ENCODE data around the gene SCAF11.

SCAF11 gene

DNA sequence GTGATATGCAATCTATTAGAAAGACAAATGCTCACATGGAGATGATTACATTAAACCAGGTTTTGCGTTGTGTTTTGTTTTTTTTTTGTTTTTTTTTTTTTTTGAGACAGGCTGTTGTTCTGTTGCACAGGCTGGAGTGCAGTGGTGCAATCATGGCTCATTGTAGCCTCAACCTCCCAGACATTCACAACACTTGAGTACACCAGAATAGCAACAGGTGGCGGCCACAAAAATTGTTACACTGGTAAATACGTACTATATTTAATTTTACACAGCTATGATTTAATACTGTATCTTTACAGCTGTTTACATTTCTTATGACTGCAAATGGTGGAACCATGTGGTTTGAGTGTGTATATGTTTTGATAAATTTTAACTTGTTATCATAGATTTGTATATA, 60.0 kb downstream of the SCAF11 start:
- Histone ChIP-seq H3K36me3 (ENCODE audit: control insufficient read depth in 4 of 4, insufficient read depth in 4 of 4, low read length in 3 of 4) (peaks cover 33 to 70% (median 51%) of the 10 kb centered on the region in 4 experiments), H3K9me3 (ENCODE audit: control extremely low read depth in 1 of 5, control insufficient read depth in 4 of 5, insufficient read depth in 2 of 5, low read depth in 1 of 5, low read length in 4 of 5) (no peaks in the 10 kb centered on the region), H3K27ac (ENCODE audit: insufficient read depth in 1 of 2, low read depth in 1 of 2, low read length in 2 of 2, poor library complexity in 1 of 2, severe bottlenecking in 2 of 2) (no peak overlapping the region), H3K27me3 (replicated peaks in 2 of 5; ENCODE audit: control insufficient read depth in 4 of 5, insufficient read depth in 5 of 5, low read length in 4 of 5) (no peaks in the 10 kb centered on the region), H3K4me3 (ENCODE audit: control insufficient read depth in 1 of 7, extremely low read depth in 1 of 7, insufficient read depth in 4 of 7, low read depth in 2 of 7, low read length in 6 of 7) (no peak overlapping the region), H3K4me1 (ENCODE audit: control extremely low read depth in 1 of 4, control insufficient read depth in 4 of 4, insufficient read depth in 4 of 4, low read length in 3 of 4) (no peaks in the 10 kb centered on the region)
- no CpG with 5 or more reads among the region's 3 CpGs for WGBS (ENCODE audit: insufficient coverage)
- ChIA-PET POLR2A (no interaction called here), CTCF (interaction anchor here (1.0 kb wide), 1 partner anchor 22 kb away, joined by 3 read pairs; no protein-coding TSS in a partner anchor)
- DNase-seq: no peak

DNA sequence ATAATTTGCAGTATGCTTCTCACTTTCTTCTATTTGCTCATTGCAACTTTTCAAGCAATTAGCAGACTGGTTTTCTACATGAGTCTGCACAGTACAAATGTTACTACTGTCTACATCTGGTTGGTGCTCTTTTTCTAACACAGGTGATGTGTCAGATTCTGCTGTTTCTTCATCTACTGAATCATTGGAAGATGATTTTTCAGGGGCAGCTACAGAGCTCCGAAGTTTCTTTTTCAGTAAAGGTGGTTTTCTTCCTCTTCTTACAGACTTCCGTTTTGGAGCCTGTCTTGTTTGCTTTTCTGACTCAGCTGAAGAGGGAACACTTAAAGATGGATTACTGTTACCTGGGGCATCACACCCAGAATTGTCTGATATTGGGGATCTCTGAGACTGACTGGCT, 62.1 kb downstream of the SCAF11 start:
- H3K27me3 ChIP-seq (replicated peaks in 2 of 5; ENCODE audit: control insufficient read depth in 4 of 5, insufficient read depth in 5 of 5, low read length in 4 of 5): no peaks in the 10 kb centered on the region
- WGBS (ENCODE audit: insufficient coverage): 80% methylated on average over 2 of the region's 2 CpGs
- no peaks in the 10 kb centered on the region for H3K9me3 ChIP-seq (ENCODE audit: control extremely low read depth in 1 of 5, control insufficient read depth in 4 of 5, insufficient read depth in 2 of 5, low read depth in 1 of 5, low read length in 4 of 5)
- ChIA-PET CTCF (interaction anchor here (0.6 kb wide), 1 partner anchor 9 kb away, joined by 3 read pairs; no protein-coding TSS in a partner anchor), POLR2A (interaction anchor here (0.6 kb wide), 1 partner anchor 310 kb away, joined by 5 read pairs; no protein-coding TSS in a partner anchor)
- no peak overlapping the region for H3K4me3 ChIP-seq (ENCODE audit: control insufficient read depth in 1 of 7, extremely low read depth in 1 of 7, insufficient read depth in 4 of 7, low read depth in 2 of 7, low read length in 6 of 7)
- H3K4me1 ChIP-seq (ENCODE audit: control extremely low read depth in 1 of 4, control insufficient read depth in 4 of 4, insufficient read depth in 4 of 4, low read length in 3 of 4): no peaks in the 10 kb centered on the region
- peaks cover 33 to 77% (median 57%) of the 10 kb centered on the region in 4 experiments for H3K36me3 ChIP-seq (ENCODE audit: control insufficient read depth in 4 of 4, insufficient read depth in 4 of 4, low read length in 3 of 4)
- peak in 2 of 3 donors; percentile 18 to 24 for DNase-seq
- H3K27ac ChIP-seq (ENCODE audit: insufficient read depth in 1 of 2, low read depth in 1 of 2, low read length in 2 of 2, poor library complexity in 1 of 2, severe bottlenecking in 2 of 2): no peak overlapping the region

DNA sequence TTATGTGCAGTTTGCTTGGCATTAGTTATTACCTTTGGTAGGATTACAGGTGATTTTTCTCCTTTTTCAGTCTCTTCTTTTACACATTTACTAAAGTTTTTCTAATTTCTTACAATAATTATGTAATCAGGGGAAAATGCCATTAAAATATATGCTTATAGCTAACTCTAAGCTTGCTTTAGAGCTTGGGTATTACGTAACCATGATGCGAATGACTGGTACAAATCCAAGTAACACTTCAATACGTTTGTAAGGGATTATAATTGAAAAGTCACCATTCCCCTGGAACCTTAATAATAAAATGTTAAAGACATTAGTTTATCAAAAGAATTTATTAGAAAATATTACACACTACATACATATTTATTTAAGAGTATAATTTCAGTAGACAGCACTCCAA, 71.6 kb downstream of the SCAF11 start:
- DNase-seq: no peak
- CTCF ChIA-PET: interaction anchor here (1.2 kb wide), 1 partner anchor 15 kb away, joined by 3 read pairs; no protein-coding TSS in a partner anchor
- no peaks in the 10 kb centered on the region for H3K9me3 ChIP-seq (ENCODE audit: control extremely low read depth in 1 of 5, control insufficient read depth in 4 of 5, insufficient read depth in 2 of 5, low read depth in 1 of 5, low read length in 4 of 5)
- H3K4me1 ChIP-seq (ENCODE audit: control extremely low read depth in 1 of 4, control insufficient read depth in 4 of 4, insufficient read depth in 4 of 4, low read length in 3 of 4): no peaks in the 10 kb centered on the region
- H3K36me3 ChIP-seq (ENCODE audit: control insufficient read depth in 4 of 4, insufficient read depth in 4 of 4, low read length in 3 of 4): peaks cover 8 to 38% (median 26%) of the 10 kb centered on the region in 4 experiments
- whole genome bisulfite sequencing (ENCODE audit: insufficient coverage): no CpG with 5 or more reads among the region's 3 CpGs
- no peak overlapping the region for H3K4me3 ChIP-seq (ENCODE audit: control insufficient read depth in 1 of 7, extremely low read depth in 1 of 7, insufficient read depth in 4 of 7, low read depth in 2 of 7, low read length in 6 of 7)
- no peak overlapping the region for H3K27ac ChIP-seq (ENCODE audit: insufficient read depth in 1 of 2, low read depth in 1 of 2, low read length in 2 of 2, poor library complexity in 1 of 2, severe bottlenecking in 2 of 2)
- POLR2A ChIA-PET: no interaction called here
- H3K27me3 ChIP-seq (replicated peaks in 2 of 5; ENCODE audit: control insufficient read depth in 4 of 5, insufficient read depth in 5 of 5, low read length in 4 of 5): no peaks in the 10 kb centered on the region

DNA sequence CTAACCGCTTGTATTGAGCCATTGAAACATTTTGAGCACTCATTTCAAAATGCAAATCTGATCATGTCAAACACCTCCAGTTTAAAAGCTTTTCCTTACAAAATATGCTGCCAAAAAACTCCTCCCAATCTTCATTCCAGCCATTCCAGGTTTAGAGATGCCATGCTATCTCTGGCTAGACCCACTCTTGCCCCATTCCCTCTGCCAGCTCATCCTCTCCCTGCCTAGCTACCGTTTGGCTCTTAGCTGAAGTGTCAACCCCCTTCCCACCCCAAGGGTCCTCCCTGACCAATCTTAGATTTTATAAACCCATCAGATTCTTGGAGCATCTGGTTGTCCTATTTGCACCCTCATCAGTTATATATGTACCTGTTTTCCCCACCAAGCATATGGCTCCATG, 75.0 kb downstream of the SCAF11 start:
- Histone ChIP-seq H3K4me1 (ENCODE audit: control extremely low read depth in 1 of 4, control insufficient read depth in 4 of 4, insufficient read depth in 4 of 4, low read length in 3 of 4) (no peaks in the 10 kb centered on the region), H3K9me3 (ENCODE audit: control extremely low read depth in 1 of 5, control insufficient read depth in 4 of 5, insufficient read depth in 2 of 5, low read depth in 1 of 5, low read length in 4 of 5) (no peaks in the 10 kb centered on the region), H3K27me3 (replicated peaks in 2 of 5; ENCODE audit: control insufficient read depth in 4 of 5, insufficient read depth in 5 of 5, low read length in 4 of 5) (no peaks in the 10 kb centered on the region), H3K4me3 (ENCODE audit: control insufficient read depth in 1 of 7, extremely low read depth in 1 of 7, insufficient read depth in 4 of 7, low read depth in 2 of 7, low read length in 6 of 7) (no peak overlapping the region), H3K36me3 (ENCODE audit: control insufficient read depth in 4 of 4, insufficient read depth in 4 of 4, low read length in 3 of 4) (peaks cover 2 to 13% (median 9%) of the 10 kb centered on the region in 4 experiments), H3K27ac (ENCODE audit: insufficient read depth in 1 of 2, low read depth in 1 of 2, low read length in 2 of 2, poor library complexity in 1 of 2, severe bottlenecking in 2 of 2) (no peak overlapping the region)
- DNase-seq: no peak
- CTCF ChIA-PET: interaction anchor here (0.9 kb wide), 1 partner anchor 9 kb away, joined by 3 read pairs; no protein-coding TSS in a partner anchor
- POLR2A ChIA-PET: no interaction called here
- WGBS (ENCODE audit: insufficient coverage): 80% methylated on average over 2 of the region's 2 CpGs

DNA sequence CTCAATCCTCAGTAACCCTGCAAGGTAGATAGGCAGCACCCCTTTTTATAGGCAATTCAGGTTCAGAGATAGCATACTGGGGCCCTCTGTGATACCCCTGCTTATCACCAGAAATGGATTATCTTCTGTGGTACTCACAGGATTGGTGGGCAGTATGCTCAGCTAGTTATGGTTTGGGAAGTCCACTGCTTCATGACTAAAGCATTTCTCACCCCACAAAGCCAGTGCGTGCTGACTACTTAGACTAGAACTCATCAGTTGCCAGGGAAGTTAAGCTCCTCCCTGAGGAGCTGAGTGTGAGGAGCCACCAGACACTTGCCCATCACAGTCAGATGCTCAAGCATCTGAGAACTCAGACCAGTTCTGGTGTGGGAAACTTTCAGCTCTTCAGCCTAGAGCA, 76.3 kb downstream of the SCAF11 start:
- H3K4me3 ChIP-seq (ENCODE audit: control insufficient read depth in 1 of 7, extremely low read depth in 1 of 7, insufficient read depth in 4 of 7, low read depth in 2 of 7, low read length in 6 of 7): no peak overlapping the region
- 88% methylated on average over 1 of the region's 1 CpG for WGBS (ENCODE audit: insufficient coverage)
- no peak for DNase-seq
- no peak overlapping the region for H3K27ac ChIP-seq (ENCODE audit: insufficient read depth in 1 of 2, low read depth in 1 of 2, low read length in 2 of 2, poor library complexity in 1 of 2, severe bottlenecking in 2 of 2)
- H3K36me3 ChIP-seq (ENCODE audit: control insufficient read depth in 4 of 4, insufficient read depth in 4 of 4, low read length in 3 of 4): peaks cover 4 to 9% (median 7%) of the 10 kb centered on the region in 4 experiments
- H3K4me1 ChIP-seq (ENCODE audit: control extremely low read depth in 1 of 4, control insufficient read depth in 4 of 4, insufficient read depth in 4 of 4, low read length in 3 of 4): no peaks in the 10 kb centered on the region
- ChIA-PET POLR2A (interaction anchor here (0.9 kb wide), 1 partner anchor 10 kb away, joined by 3 read pairs; no protein-coding TSS in a partner anchor), CTCF (interaction anchor here (0.6 to 1.1 kb wide), 2 partner anchors 9 to 15 kb away, joined by 3 read pairs; no protein-coding TSS in a partner anchor)
- H3K27me3 ChIP-seq (replicated peaks in 2 of 5; ENCODE audit: control insufficient read depth in 4 of 5, insufficient read depth in 5 of 5, low read length in 4 of 5): no peaks in the 10 kb centered on the region
- no peaks in the 10 kb centered on the region for H3K9me3 ChIP-seq (ENCODE audit: control extremely low read depth in 1 of 5, control insufficient read depth in 4 of 5, insufficient read depth in 2 of 5, low read depth in 1 of 5, low read length in 4 of 5)

DNA sequence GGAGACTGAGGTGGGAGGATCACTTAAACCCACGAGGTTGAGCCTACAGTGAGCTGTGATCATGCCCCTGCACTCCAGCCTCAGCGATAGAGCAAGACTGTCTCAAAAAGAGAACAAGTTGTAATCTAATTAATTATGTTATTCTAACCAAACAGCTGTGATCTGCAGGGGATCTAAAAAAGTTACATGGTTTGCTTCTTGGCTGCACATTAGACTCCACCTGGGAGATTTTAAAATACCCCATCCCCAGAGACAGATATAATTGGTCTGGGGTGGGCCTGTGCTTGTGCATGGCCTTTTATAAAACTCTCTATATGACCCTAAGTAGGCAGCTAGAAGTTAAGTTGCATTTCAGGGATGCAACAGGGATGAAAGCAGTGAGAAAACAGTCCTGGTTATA, 76.7 kb downstream of the SCAF11 start:
- ChIA-PET POLR2A (interaction anchor here (0.9 kb wide), 1 partner anchor 10 kb away, joined by 3 read pairs; no protein-coding TSS in a partner anchor), CTCF (interaction anchor here (1.1 kb wide), 1 partner anchor 16 kb away, joined by 3 read pairs; no protein-coding TSS in a partner anchor)
- no peak for DNase-seq
- Histone ChIP-seq H3K4me1 (ENCODE audit: control extremely low read depth in 1 of 4, control insufficient read depth in 4 of 4, insufficient read depth in 4 of 4, low read length in 3 of 4) (no peaks in the 10 kb centered on the region), H3K27me3 (replicated peaks in 2 of 5; ENCODE audit: control insufficient read depth in 4 of 5, insufficient read depth in 5 of 5, low read length in 4 of 5) (no peaks in the 10 kb centered on the region), H3K27ac (ENCODE audit: insufficient read depth in 1 of 2, low read depth in 1 of 2, low read length in 2 of 2, poor library complexity in 1 of 2, severe bottlenecking in 2 of 2) (no peak overlapping the region), H3K4me3 (ENCODE audit: control insufficient read depth in 1 of 7, extremely low read depth in 1 of 7, insufficient read depth in 4 of 7, low read depth in 2 of 7, low read length in 6 of 7) (no peak overlapping the region), H3K9me3 (ENCODE audit: control extremely low read depth in 1 of 5, control insufficient read depth in 4 of 5, insufficient read depth in 2 of 5, low read depth in 1 of 5, low read length in 4 of 5) (no peaks in the 10 kb centered on the region), H3K36me3 (ENCODE audit: control insufficient read depth in 4 of 4, insufficient read depth in 4 of 4, low read length in 3 of 4) (peaks cover 3 to 9% (median 6%) of the 10 kb centered on the region in 4 experiments)
- 40% methylated on average over 1 of the region's 2 CpGs for WGBS (ENCODE audit: insufficient coverage)

DNA sequence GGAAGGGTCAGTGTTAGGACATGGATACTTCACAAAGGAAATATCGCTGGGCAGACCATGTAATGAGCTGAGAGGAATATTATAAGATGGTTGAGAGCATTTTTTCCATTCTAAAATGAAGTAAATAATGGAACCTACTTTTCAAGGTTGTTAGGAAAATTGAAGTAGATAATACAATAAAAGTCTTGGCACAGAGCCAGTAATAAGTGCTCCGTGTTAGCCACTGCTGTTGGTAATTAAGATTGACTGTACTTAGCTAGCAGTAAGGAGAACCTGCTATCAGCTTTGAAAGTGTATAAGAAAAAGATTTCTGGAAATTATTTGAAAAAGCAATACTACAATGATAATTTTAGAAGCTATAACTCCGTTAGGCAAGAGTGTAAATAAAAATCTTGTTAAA, 77.6 kb downstream of the SCAF11 start:
- DNase-seq: no peak
- Histone ChIP-seq H3K27me3 (replicated peaks in 2 of 5; ENCODE audit: control insufficient read depth in 4 of 5, insufficient read depth in 5 of 5, low read length in 4 of 5) (no peaks in the 10 kb centered on the region), H3K4me1 (ENCODE audit: control extremely low read depth in 1 of 4, control insufficient read depth in 4 of 4, insufficient read depth in 4 of 4, low read length in 3 of 4) (peaks cover 0 to 4% (median 0%) of the 10 kb centered on the region in 4 experiments), H3K36me3 (ENCODE audit: control insufficient read depth in 4 of 4, insufficient read depth in 4 of 4, low read length in 3 of 4) (peaks cover 0 to 12% (median 6%) of the 10 kb centered on the region in 4 experiments), H3K9me3 (ENCODE audit: control extremely low read depth in 1 of 5, control insufficient read depth in 4 of 5, insufficient read depth in 2 of 5, low read depth in 1 of 5, low read length in 4 of 5) (no peaks in the 10 kb centered on the region), H3K4me3 (ENCODE audit: control insufficient read depth in 1 of 7, extremely low read depth in 1 of 7, insufficient read depth in 4 of 7, low read depth in 2 of 7, low read length in 6 of 7) (no peak overlapping the region), H3K27ac (ENCODE audit: insufficient read depth in 1 of 2, low read depth in 1 of 2, low read length in 2 of 2, poor library complexity in 1 of 2, severe bottlenecking in 2 of 2) (no peak overlapping the region)
- ChIA-PET POLR2A (no interaction called here), CTCF (no interaction called here)
- 100% methylated on average over 1 of the region's 3 CpGs for WGBS (ENCODE audit: insufficient coverage)

All from common myeloid progenitor, CD34-positive (primary cell).